ENCODE data around the gene ARHGAP45. TPM values are rescaled to one million over a fixed set of nuclear protein-coding genes. Genes with fewer than 3 reads are reported as not detected.
A peak's percentile ranks its signal among the peaks of the same experiment; 100 is the strongest.

The ARHGAP45 gene
- total RNA-seq, 1 donor = 217 TPM

DNA sequence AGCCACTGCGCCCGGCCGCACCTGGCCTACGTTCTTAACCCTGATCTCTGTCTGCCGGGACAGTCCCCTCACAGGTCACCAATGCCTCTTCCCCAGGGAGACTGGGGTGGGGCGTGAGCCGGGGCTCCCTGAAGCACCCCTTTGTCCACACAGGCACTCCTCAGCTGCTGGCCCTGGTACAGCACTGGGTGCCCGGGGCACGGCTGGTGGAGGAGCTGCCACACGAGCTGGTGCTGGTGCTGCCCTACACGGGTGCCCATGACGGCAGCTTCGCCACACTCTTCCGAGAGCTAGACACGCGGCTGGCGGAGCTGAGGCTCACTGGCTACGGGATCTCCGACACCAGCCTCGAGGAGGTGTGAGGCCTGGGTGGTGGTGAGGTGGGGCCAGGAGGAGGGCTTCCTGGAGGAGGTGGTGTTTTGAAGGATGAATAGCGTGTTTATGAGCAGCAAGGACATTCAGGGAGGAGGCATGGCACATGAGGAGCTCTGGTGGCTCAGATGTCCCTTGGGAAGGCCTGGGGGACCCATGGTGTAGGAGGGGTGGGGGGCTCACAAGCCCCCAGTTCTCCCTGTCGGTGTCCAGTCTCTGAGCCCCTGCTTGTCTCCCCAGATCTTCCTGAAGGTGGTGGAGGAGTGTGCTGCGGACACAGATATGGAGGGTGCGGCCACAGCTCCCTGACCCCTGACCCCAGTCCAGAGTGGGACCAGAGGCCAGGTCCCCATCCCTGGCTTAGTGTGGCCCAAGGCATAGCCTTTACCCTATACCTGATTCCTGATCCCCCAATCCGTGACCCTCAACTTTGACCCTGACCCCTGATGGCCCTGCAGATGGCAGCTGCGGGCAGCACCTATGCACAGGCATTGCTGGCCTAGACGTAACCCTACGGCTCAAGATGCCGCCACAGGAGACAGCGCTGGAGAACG is 13.5 kb upstream of the ARHGAP45 start:
- no peak for DNase-seq (ENCODE audit: low read depth in 2 of 3, low spot score in 2 of 3)

GRCh38 chr19:1054102-1055027 is 12.6 kb upstream of the ARHGAP45 start:
- DNase-seq (ENCODE audit: low read depth in 2 of 3, low spot score in 2 of 3) = no peak

GRCh38 chr19:1055028-1055425 is 11.9 kb upstream of the ARHGAP45 start:
- DNase-seq (ENCODE audit: low read depth in 2 of 3, low spot score in 2 of 3) = no peak

DNA sequence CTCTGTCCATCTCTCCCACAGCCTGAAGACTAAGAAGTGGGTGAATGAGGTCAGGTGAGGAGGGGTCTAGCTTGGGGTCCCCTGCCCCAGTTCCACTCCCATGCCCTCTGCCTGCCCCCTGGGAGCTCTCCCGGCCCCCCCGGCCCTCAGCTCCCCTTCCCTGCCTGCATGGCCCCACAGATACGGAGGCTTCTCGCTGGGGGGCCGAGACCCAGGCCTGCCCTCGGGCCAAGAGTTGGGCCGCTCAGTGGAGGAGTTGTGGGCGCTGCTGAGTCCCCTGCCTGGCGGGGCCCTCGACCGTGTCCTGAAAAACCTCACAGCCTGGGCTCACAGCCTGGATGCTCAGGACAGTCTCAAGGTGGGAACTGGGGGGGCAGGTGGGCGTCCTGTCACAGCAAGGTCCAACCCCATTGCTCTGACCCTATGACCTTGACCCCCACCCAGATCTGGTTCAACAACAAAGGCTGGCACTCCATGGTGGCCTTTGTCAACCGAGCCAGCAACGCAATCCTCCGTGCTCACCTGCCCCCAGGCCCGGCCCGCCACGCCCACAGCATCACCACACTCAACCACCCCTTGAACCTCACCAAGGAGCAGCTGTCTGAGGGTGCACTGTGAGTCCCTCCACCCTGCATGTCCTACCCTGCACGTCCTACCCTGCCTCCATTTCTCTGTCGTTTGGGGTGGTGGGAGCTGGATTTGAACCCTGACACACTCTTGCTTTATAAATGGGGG is 10.9 kb upstream of the ARHGAP45 start:
- DNase-seq (ENCODE audit: low read depth in 2 of 3, low spot score in 2 of 3) = no peak

- peak in 2 of 3 donors; percentile 65 to 75 for DNase-seq (ENCODE audit: low read depth in 2 of 3, low spot score in 2 of 3)
These were observed 9.7 kb upstream of the ARHGAP45 start for GRCh38 chr19:1057176-1057855.

- no peak for DNase-seq (ENCODE audit: low read depth in 2 of 3, low spot score in 2 of 3)
These were observed 8.9 kb upstream of the ARHGAP45 start for GRCh38 chr19:1058112-1058511.

GRCh38 chr19:1060689-1061088 is 6.3 kb upstream of the ARHGAP45 start:
- no peak for DNase-seq (ENCODE audit: low read depth in 2 of 3, low spot score in 2 of 3)

DNA sequence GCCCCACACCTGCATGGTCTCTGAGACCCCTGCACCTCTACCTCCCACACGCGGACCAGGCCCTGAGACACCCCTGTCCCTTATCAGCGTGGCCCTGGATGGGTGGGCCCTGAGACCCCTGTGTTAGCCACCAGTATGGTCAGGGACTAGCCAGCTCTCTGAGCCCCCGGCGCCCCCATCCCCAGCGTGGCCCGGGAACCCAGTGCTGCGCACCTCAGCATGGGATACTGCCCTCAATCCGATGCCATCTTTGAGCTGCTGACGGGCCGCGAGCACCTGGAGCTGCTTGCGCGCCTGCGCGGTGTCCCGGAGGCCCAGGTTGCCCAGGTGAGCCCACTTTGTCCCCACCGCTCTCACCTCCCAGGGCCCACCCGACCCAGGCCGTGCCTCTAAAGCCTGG is 5.0 kb upstream of the ARHGAP45 start:
- no peak for DNase-seq (ENCODE audit: low read depth in 2 of 3, low spot score in 2 of 3)

- DNase-seq (ENCODE audit: low read depth in 2 of 3, low spot score in 2 of 3) = no peak
These were observed 4.5 kb upstream of the ARHGAP45 start for GRCh38 chr19:1062387-1063029.

GRCh38 chr19:1063030-1063908 is 3.7 kb upstream of the ARHGAP45 start:
- peak in 1 of 3 donors; percentile 40 for DNase-seq (ENCODE audit: low read depth in 2 of 3, low spot score in 2 of 3)

GRCh38 chr19:1063909-1064660 is 2.9 kb upstream of the ARHGAP45 start:
- DNase-seq (ENCODE audit: low read depth in 2 of 3, low spot score in 2 of 3) = no peak

DNA sequence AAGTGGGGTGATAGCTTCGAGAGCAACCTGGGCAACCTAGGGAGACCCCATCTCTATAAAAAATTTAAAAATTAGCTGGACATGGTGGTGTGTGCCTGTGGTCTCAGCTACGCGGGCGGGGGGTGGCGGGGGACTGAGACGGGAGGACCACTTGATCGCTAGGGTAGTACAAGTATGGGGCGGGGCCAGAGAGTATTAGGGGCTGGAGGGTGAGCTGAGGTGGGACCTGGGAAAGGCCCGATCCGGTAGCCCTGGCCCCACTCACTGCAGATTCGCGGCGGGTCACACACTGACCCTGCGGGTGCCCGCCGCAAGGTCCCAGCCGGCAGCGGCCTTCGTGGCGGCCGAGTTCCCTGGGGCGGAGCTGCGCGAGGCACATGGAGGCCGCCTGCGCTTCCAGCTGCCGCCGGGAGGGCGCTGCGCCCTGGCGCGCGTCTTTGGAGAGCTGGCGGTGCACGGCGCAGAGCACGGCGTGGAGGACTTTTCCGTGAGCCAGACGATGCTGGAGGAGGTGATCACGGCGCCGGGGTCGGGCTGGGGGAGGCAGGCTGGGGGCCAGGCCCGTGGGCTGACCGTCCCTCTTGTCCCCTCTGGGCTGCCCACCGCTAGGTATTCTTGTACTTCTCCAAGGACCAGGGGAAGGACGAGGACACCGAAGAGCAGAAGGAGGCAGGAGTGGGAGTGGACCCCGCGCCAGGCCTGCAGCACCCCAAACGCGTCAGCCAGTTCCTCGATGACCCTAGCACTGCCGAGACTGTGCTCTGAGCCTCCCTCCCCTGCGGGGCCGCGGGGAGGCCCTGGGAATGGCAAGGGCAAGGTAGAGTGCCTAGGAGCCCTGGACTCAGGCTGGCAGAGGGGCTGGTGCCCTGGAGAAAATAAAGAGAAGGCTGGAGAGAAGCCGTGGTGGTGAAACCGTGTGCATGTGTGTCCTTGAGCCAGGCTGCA is 2.0 kb upstream of the ARHGAP45 start:
- DNase-seq (ENCODE audit: low read depth in 2 of 3, low spot score in 2 of 3) = peak in 1 of 3 donors; percentile 68

DNA sequence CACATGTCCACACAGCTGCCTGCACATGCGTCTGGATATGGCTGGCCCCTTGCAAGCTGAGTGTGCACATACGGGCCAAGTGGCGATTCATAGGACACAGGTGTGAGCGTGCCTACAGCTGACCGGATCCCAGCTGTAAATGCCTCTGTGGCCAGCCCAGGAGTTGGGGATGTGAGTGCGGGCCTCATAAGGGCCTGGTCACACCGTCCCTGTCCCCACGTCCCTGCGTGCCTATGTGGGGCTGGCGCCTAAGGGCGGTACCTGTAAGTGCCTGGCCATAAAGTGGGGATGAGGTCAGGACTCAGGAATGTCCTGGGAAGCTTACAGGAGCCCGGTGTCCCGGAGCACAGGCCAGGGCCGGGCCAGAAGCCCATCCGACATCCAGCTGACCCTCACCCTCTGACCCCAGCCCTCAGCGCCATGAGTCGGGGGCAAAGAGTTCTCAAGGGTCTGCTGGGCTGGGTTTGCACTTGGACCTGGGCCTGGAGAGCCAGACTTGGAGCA is 1.3 kb upstream of the ARHGAP45 start:
- DNase-seq (ENCODE audit: low read depth in 2 of 3, low spot score in 2 of 3) = no peak

GRCh38 chr19:1066251-1066747 is 668 bp upstream of the ARHGAP45 start:
- no peak for DNase-seq (ENCODE audit: low read depth in 2 of 3, low spot score in 2 of 3)

DNA sequence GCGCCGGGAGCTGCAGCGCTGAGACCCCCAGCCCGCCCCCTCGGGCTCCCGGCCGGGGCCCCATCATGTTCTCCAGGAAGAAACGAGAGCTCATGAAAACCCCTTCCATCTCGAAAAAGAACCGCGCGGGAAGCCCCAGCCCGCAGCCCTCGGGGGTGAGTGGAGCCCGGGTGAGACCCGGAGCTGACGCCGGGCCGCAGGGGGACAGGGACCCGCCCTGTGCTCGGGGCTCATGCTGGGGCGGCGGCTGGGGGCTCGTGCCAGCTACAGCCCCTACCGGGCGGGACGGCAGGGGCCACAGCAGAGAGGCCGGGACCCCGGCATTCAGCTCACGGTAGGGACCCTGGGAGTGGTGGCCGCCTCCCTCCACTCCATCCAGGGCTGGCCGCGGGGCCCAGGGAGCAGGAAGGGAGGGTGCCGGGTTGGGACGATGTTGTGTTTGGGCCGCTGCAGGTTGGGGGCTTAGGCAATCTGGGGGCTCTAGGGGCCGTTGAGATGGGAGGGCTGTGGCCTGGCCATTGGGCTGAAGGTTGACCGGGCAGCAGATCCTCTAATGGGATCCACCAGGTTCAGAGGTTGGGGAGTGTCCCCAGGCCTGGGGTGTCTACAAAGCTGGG is 482 bp downstream of the ARHGAP45 start:
- DNase-seq (ENCODE audit: low read depth in 2 of 3, low spot score in 2 of 3) = peak in 1 of 3 donors; percentile 70
